Endothelial cell of umbilical vein (primary cell): ENCODE results near the gene INTS11. TPM values are rescaled to one million over a fixed set of nuclear protein-coding genes. Genes with fewer than 3 reads are reported as not detected.

ENCODE experiments used
- BruUV-seq: library from RNA; stranded (reverse); fragments of 400-500 nt; replicated peaks from 2 replicates; lab custom pipeline; 2021; lab: Mats Ljungman, UMichigan
- CTCF ChIA-PET: fragments of 300-600, 350-600 bp; sonication (Branson Sonifier 250); formaldehyde crosslinking; loops from one replicate; lab custom pipeline; 2021; ENCODE audit warnings: antibody characterized with exemption, inconsistent platforms; lab: Charles Lee
- POLR2A ChIA-PET: fragments of 300-600, 350-600 bp; sonication (Branson Sonifier 250); formaldehyde crosslinking; loops from one replicate; lab custom pipeline; 2021; ENCODE audit warnings: antibody characterized with exemption, inconsistent platforms; lab: Charles Lee
- DNase-seq: peaks from one replicate; pipeline ENCODE4 v3.0.0-alpha.2; 2011; ENCODE audit warnings: low read depth, low spot score
- FAIRE-seq: peaks from 2 replicates; lab custom pipeline; 2011; peaks lifted over from hg19 to GRCh38; lab: Jason Lieb, UNC
- H2AFZ ChIP-seq: 2 replicates; pipeline ENCODE4 v1.6.0; 2012; ENCODE audit warnings: low read depth, low read length, control low read depth, inconsistent platforms
- H3K27ac ChIP-seq: 2 replicates; pipeline ENCODE4 v1.5.1; 2011; ENCODE audit warnings: low read depth, mild to moderate bottlenecking, control low read depth, low read length, moderate library complexity; ENCODE audit not compliant: insufficient read depth
- H3K27me3 ChIP-seq, 2 experiments: 2 replicates each; pipeline versions ENCODE4 v1.6.0 to v1.6.1; 2011; ENCODE audit warnings: low read length in 2 of 2, mixed read lengths in 1 of 2; ENCODE audit not compliant: control insufficient read depth in 2 of 2, insufficient read depth in 2 of 2
- H3K36me3 ChIP-seq, 2 experiments: 2 replicates in 1 of 2; 3 replicates in 1 of 2; pipeline ENCODE4 v1.5.1; 2011; ENCODE audit warnings: low read length in 2 of 2, mild to moderate bottlenecking in 1 of 2, moderate library complexity in 1 of 2; ENCODE audit not compliant: control insufficient read depth in 2 of 2, insufficient read depth in 2 of 2; ENCODE audit errors: extremely low read depth in 1 of 2
- H3K4me1 ChIP-seq: 3 replicates; pipeline ENCODE4 v1.5.1; 2011; ENCODE audit warnings: mild to moderate bottlenecking, low read length; ENCODE audit not compliant: control insufficient read depth, insufficient read depth; ENCODE audit errors: extremely low read depth
- H3K4me2 ChIP-seq: 2 replicates; pipeline ENCODE4 v1.6.1; 2011; ENCODE audit warnings: low read length, control low read depth, mixed read lengths; ENCODE audit not compliant: insufficient read depth
- H3K4me3 ChIP-seq, 3 experiments: fragments of 200-600 bp in 1 of 3; sonication (generic), shearing (Covaris generic) in 1 of 3; replicated peaks in 1 of 3; 2 replicates each; pipeline ENCODE4 v1.5.1; 2011 to 2016; ENCODE audit warnings: control low read depth in 3 of 3, low read length in 3 of 3, mild to moderate bottlenecking in 2 of 3, inconsistent platforms in 1 of 3, low read depth in 1 of 3, moderate library complexity in 1 of 3; ENCODE audit not compliant: insufficient read depth in 1 of 3
- H3K79me2 ChIP-seq: 2 replicates; pipeline ENCODE4 v1.6.0; 2012; ENCODE audit warnings: low read length, inconsistent platforms; ENCODE audit not compliant: control insufficient read depth, insufficient read depth
- H3K9ac ChIP-seq: replicated peaks from 2 replicates; pipeline ENCODE3; 2011; ENCODE audit warnings: low read length, control low read depth; ENCODE audit not compliant: insufficient read depth; ENCODE audit errors: extremely low read depth
- H3K9me1 ChIP-seq: replicated peaks from 3 replicates; pipeline ENCODE4 v1.6.0; 2011; ENCODE audit warnings: mild to moderate bottlenecking, low read length; ENCODE audit not compliant: control insufficient read depth, insufficient read depth; ENCODE audit errors: extremely low read depth
- H3K9me3 ChIP-seq: replicated peaks from 2 replicates; pipeline ENCODE4 v1.5.1; 2012; ENCODE audit warnings: low read length, inconsistent platforms; ENCODE audit not compliant: control insufficient read depth, insufficient read depth
- H4K20me1 ChIP-seq: replicated peaks from 2 replicates; pipeline ENCODE3; 2011; ENCODE audit warnings: mild to moderate bottlenecking, low read length; ENCODE audit not compliant: control insufficient read depth, insufficient read depth; ENCODE audit errors: extremely low read depth
- EZH2 ChIP-seq: IDR thresholded peaks from 2 replicates; pipeline ENCODE4 v1.6.1; 2012; ENCODE audit warnings: borderline replicate concordance, low read depth, mild to moderate bottlenecking, moderate library complexity, low read length, inconsistent platforms; ENCODE audit not compliant: severe bottlenecking
- FOS ChIP-seq: IDR thresholded peaks from 2 replicates; pipeline ENCODE4 v1.6.1; 2011; ENCODE audit warnings: mild to moderate bottlenecking, low read length, moderate library complexity, borderline replicate concordance; ENCODE audit not compliant: insufficient read depth
- GATA2 ChIP-seq: IDR thresholded peaks from 2 replicates; pipeline ENCODE4 v1.7.0; 2011; ENCODE audit warnings: low read depth, mild to moderate bottlenecking, moderate library complexity, mixed read lengths, low read length; ENCODE audit not compliant: insufficient read length, insufficient read depth
- JUN ChIP-seq: IDR thresholded peaks from 2 replicates; pipeline ENCODE4 v1.6.1; 2011; ENCODE audit warnings: borderline replicate concordance, low read depth; ENCODE audit not compliant: insufficient read length, insufficient read depth
- MYC ChIP-seq: IDR thresholded peaks from one replicate; pipeline ENCODE4 v1.6.1; 2011; ENCODE audit warnings: mild to moderate bottlenecking, low read depth, low read length
- POLR2A ChIP-seq: IDR thresholded peaks from 2 replicates; pipeline ENCODE4 v1.6.1; 2012; ENCODE audit warnings: low read depth, mild to moderate bottlenecking, control low read depth, low read length
- POLR2AphosphoS5 ChIP-seq: IDR thresholded peaks from 2 replicates; pipeline ENCODE4 v1.6.1; 2012; ENCODE audit warnings: low read depth, mild to moderate bottlenecking, control low read depth, low read length, moderate library complexity; ENCODE audit not compliant: insufficient read depth
- dilution Hi-C: fragments of 300-500 bp; cut with MboI; formaldehyde crosslinking; loops from one replicate; pipeline ENCODE4 v1.15.0; 2019; ENCODE audit warnings: low sequenced_read_pairs; ENCODE audit not compliant: extremely low pct_ligation_motif_present
- intact Hi-C: fragments of 100-400 bp; cut with micrococcal nuclease; formaldehyde crosslinking; loops from one replicate; pipeline ENCODE4 v1.10.0; 2022
- polyA plus RNA-seq, 4 experiments: library from polyadenylated mRNA; depleted of rRNA in 3 of 4; stranded (reverse) in 3 of 4; unstranded in 1 of 4; fragments of >200 nt; gene quantifications; 2 replicates each; pipeline versions ENCODE4 v1.2.1 to v1.2.3, GENCODE V29; 2011 to 2012; ENCODE audit warnings: missing spikeins in 1 of 4
- total RNA-seq: library from RNA; stranded (reverse); gene quantifications from 2 replicates; pipeline ENCODE4 v1.2.3, GENCODE V29; 2021
- TF ChIP-seq, protein P1 (sequence below): IDR thresholded peaks from 2 replicates; pipeline ENCODE4 v1.6.1; 2011; ENCODE audit not compliant: insufficient read depth, insufficient read length
- TF ChIP-seq, protein P2 (sequence below), 2 donors: IDR thresholded peaks; 1 replicate in 1 of 2; 2 replicates in 1 of 2; pipeline ENCODE4 v1.5.1; 2011; ENCODE audit warnings: low read length in 2 of 2, mild to moderate bottlenecking in 2 of 2, moderate library complexity in 2 of 2, control low read depth in 1 of 2, inconsistent platforms in 1 of 2, low read depth in 1 of 2; ENCODE audit not compliant: insufficient read depth in 1 of 2; ENCODE audit errors: extremely low read depth in 1 of 2

The INTS11 gene
- total and polyA plus RNA-seq, 2 donors (not counting 3 experiments of a cell fraction or from before 2014, with no cell fraction given): 132 to 222 TPM

DNA sequence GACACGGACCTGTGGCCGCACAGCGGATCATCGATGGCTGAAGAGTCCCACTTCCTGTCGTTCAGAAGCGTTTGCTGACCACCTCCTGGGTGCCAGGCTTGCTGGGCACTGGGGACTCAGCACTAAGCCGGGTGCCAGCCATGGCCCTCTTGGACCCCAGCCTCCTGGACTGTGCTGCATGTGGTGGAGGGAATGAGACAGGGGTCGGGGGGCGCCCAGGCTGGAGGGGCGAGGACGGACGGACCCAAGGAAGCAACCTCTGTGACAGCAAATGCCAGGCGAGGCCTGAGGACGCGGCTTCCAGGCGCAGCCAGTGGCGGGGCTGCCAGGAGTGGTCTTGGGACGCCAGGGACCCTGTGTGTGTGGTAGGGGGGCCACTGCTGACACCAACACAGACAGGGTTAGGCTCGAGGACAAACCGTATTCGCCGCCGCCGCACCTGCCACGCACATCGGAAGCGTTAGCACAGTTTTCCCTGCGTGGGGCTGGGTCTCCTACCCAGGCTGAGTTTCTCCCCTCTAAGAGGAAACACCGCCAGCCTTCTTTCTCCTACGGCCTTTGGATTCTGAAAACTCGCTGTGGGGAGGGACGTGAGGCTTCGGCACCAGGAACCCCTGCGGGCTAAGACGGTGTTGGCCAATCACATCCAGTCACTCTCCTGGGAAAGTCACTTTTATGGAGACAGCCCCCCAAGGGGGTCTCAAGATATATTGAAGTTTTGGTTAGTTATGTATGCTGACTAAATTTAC lies 36.9 kb upstream of the INTS11 start:
- DNase-seq (no peak), FAIRE-seq (no peak)
- CTCF ChIA-PET: interaction anchor here (1.6 kb wide), 1 partner anchor 11 kb away, joined by 5 read pairs; no protein-coding TSS in a partner anchor
- no peak overlapping the region for H3K27ac ChIP-seq
- POLR2A ChIA-PET: no interaction called here
- no peak overlapping the region for H3K4me3 ChIP-seq
- peaks cover 3% of the 10 kb centered on the region for H3K9me3 ChIP-seq
- no peak overlapping the region for H2AFZ ChIP-seq
- H3K4me1 ChIP-seq: no peaks in the 10 kb centered on the region
- dilution Hi-C loops (no loop called here), intact Hi-C loops (no loop called here)
- no peaks in the 10 kb centered on the region for H3K79me2 ChIP-seq
- TF ChIP-seq, protein P1, sequence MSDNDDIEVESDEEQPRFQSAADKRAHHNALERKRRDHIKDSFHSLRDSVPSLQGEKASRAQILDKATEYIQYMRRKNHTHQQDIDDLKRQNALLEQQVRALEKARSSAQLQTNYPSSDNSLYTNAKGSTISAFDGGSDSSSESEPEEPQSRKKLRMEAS: no peak
- TF ChIP-seq POLR2A (no peak), GATA2 (no peak), JUN (no peak), MYC (no peak), FOS (no peak), EZH2 (no peak), POLR2AphosphoS5 (no peak)
- TF ChIP-seq, protein P2, sequence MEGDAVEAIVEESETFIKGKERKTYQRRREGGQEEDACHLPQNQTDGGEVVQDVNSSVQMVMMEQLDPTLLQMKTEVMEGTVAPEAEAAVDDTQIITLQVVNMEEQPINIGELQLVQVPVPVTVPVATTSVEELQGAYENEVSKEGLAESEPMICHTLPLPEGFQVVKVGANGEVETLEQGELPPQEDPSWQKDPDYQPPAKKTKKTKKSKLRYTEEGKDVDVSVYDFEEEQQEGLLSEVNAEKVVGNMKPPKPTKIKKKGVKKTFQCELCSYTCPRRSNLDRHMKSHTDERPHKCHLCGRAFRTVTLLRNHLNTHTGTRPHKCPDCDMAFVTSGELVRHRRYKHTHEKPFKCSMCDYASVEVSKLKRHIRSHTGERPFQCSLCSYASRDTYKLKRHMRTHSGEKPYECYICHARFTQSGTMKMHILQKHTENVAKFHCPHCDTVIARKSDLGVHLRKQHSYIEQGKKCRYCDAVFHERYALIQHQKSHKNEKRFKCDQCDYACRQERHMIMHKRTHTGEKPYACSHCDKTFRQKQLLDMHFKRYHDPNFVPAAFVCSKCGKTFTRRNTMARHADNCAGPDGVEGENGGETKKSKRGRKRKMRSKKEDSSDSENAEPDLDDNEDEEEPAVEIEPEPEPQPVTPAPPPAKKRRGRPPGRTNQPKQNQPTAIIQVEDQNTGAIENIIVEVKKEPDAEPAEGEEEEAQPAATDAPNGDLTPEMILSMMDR (IDR thresholded peaks at IDR 0.05; ENCODE audit: extremely low read depth in 1 of 2, insufficient read depth in 1 of 2, low read depth in 1 of 2, low read length in 2 of 2): no peak
- no peaks in the 10 kb centered on the region for H4K20me1 ChIP-seq
- H3K4me2 ChIP-seq: no peak overlapping the region
- H3K27me3 ChIP-seq: no peaks in the 10 kb centered on the region
- no peaks in the 10 kb centered on the region for H3K36me3 ChIP-seq
- H3K9me1 ChIP-seq: no peaks in the 10 kb centered on the region
- BruUV-seq: no TSS peak
- H3K9ac ChIP-seq: no peak overlapping the region
